GM23338 (cell line): ENCODE measurements around the gene DHRS12. TPM values are rescaled to one million over a fixed set of nuclear protein-coding genes. Genes with fewer than 3 reads are reported as not detected.
A peak's percentile ranks its signal among the peaks of the same experiment; 100 is the strongest.

Experiments used
- ATAC-seq: fragments of 200-7000 bp; cut with Tn5 transposase; 3 replicates; pipeline ENCODE4 v1.9.1; 2020
- DNase-seq: peaks from one replicate; pipeline ENCODE4 v3.0.0-alpha.2; 2015; ENCODE audit warnings: low spot score
- H2AFZ ChIP-seq: fragments of 200-600 bp; sonication (generic); 2 replicates; pipeline ENCODE4 v1.8.0; 2016; ENCODE audit warnings: antibody characterized with exemption, mild to moderate bottlenecking, moderate library complexity
- H3F3A ChIP-seq: fragments of 200-600 bp; sonication (generic); replicated peaks from 2 replicates; pipeline ENCODE4 v1.8.0; 2017; ENCODE audit warnings: antibody characterized with exemption, mixed run types, low read depth
- H3K27ac ChIP-seq: fragments of 200-600 bp; sonication (generic); 2 replicates; pipeline ENCODE4 v1.6.1; 2016; ENCODE audit warnings: low read depth
- H3K27me3 ChIP-seq: fragments of 200-600 bp; sonication (generic); 2 replicates; pipeline ENCODE4 v1.8.0; 2016; ENCODE audit warnings: mild to moderate bottlenecking, mixed run types, moderate library complexity; ENCODE audit not compliant: insufficient read depth
- H3K36me3 ChIP-seq: fragments of 200-600 bp; sonication (generic); 2 replicates; pipeline ENCODE4 v1.8.0; 2016; ENCODE audit warnings: mild to moderate bottlenecking; ENCODE audit not compliant: insufficient read depth
- H3K4me1 ChIP-seq: fragments of 200-600 bp; sonication (generic); 2 replicates; pipeline ENCODE4 v1.8.0; 2016; ENCODE audit warnings: mild to moderate bottlenecking, moderate library complexity; ENCODE audit not compliant: insufficient read depth
- H3K4me2 ChIP-seq: fragments of 200-600 bp; sonication (generic); 2 replicates; pipeline ENCODE4 v1.7.1; 2017; ENCODE audit warnings: mixed run types
- H3K4me3 ChIP-seq: fragments of 200-600 bp; sonication (generic); 2 replicates; pipeline ENCODE4 v1.6.1; 2016; ENCODE audit warnings: mixed run types
- H3K79me2 ChIP-seq: fragments of 200-600 bp; sonication (generic); replicated peaks from 2 replicates; pipeline ENCODE4 v1.8.0; 2017; ENCODE audit warnings: mild to moderate bottlenecking; ENCODE audit not compliant: insufficient read depth
- H3K9me2 ChIP-seq: fragments of 200-600 bp; sonication (generic); 2 replicates; pipeline ENCODE4 v1.8.0; 2017; ENCODE audit not compliant: insufficient read depth
- H4K20me1 ChIP-seq: fragments of 200-600 bp; sonication (generic); replicated peaks from 2 replicates; pipeline ENCODE4 v1.8.0; 2017; ENCODE audit warnings: mild to moderate bottlenecking; ENCODE audit not compliant: insufficient read depth
- H3K27ac Mint-ChIP-seq: 2 replicates; pipeline ENCODE4 v1.8.0; 2020; ENCODE audit warnings: inconsistent platforms, mild to moderate bottlenecking, moderate library complexity, mixed read lengths
- H3K27me3 Mint-ChIP-seq: 3 replicates; pipeline ENCODE4 v1.8.0; 2022; ENCODE audit warnings: low read depth, mild to moderate bottlenecking, moderate library complexity, mixed read lengths, inconsistent platforms; ENCODE audit not compliant: insufficient read depth, poor library complexity
- H3K36me3 Mint-ChIP-seq: 3 replicates; pipeline ENCODE4 v1.8.0; 2021; ENCODE audit warnings: low read depth, mild to moderate bottlenecking, inconsistent platforms, moderate library complexity, mixed read lengths
- H3K4me1 Mint-ChIP-seq: 3 replicates; pipeline ENCODE4 v1.8.0; 2020; ENCODE audit warnings: mild to moderate bottlenecking, inconsistent platforms, mixed read lengths
- H3K4me3 Mint-ChIP-seq: 3 replicates; pipeline ENCODE4 v1.8.0; 2021; ENCODE audit warnings: moderate library complexity, mild to moderate bottlenecking, inconsistent platforms, mixed read lengths
- H3K9me3 Mint-ChIP-seq: 3 replicates; pipeline ENCODE4 v1.8.0; 2020; ENCODE audit warnings: moderate library complexity, mild to moderate bottlenecking, inconsistent platforms, mixed read lengths
- CREB1 ChIP-seq: fragments of 250-450 bp; sonication (Bioruptor Pico); IDR thresholded peaks from 2 replicates; pipeline ENCODE4 v1.5.0; 2020; ENCODE audit warnings: low read depth, mild to moderate bottlenecking, moderate library complexity
- EZH2 ChIP-seq: fragments of 200-600 bp; sonication (generic); IDR thresholded peaks from one replicate; pipeline ENCODE4 v1.8.0; 2017; ENCODE audit warnings: antibody characterized with exemption, mild to moderate bottlenecking, low read depth; ENCODE audit not compliant: unreplicated experiment
- EZH2phosphoT487 ChIP-seq: fragments of 200-600 bp; sonication (generic); IDR thresholded peaks from one replicate; pipeline ENCODE4 v1.8.1; 2018; ENCODE audit warnings: antibody characterized with exemption; ENCODE audit not compliant: unreplicated experiment
- JUNB ChIP-seq: IDR thresholded peaks from one replicate; pipeline ENCODE4 v1.6.1; 2016; ENCODE audit warnings: antibody characterized with exemption; ENCODE audit not compliant: unreplicated experiment
- NANOG ChIP-seq: IDR thresholded peaks from 2 replicates; pipeline ENCODE4 v1.6.1; 2016; ENCODE audit warnings: antibody characterized with exemption, borderline replicate concordance
- POLR2AphosphoS5 ChIP-seq: IDR thresholded peaks from 2 replicates; pipeline ENCODE4 v1.6.1; 2016; ENCODE audit warnings: antibody characterized with exemption, low read depth
- REST ChIP-seq: IDR thresholded peaks from one replicate; pipeline ENCODE4 v1.6.1; 2018; ENCODE audit warnings: antibody characterized with exemption; ENCODE audit not compliant: unreplicated experiment
- STAT1 ChIP-seq: IDR thresholded peaks from one replicate; pipeline ENCODE4 v1.6.1; 2016; ENCODE audit warnings: antibody characterized with exemption; ENCODE audit not compliant: unreplicated experiment
- ZNF114 ChIP-seq: fragments of 250-450 bp; sonication (Bioruptor Pico); IDR thresholded peaks from 2 replicates; pipeline ENCODE4 v1.5.0; 2020; ENCODE audit warnings: mild to moderate bottlenecking, moderate library complexity
- ZNF331 ChIP-seq: fragments of 250-450 bp; sonication (Bioruptor Pico); IDR thresholded peaks from 2 replicates; pipeline ENCODE4 v1.5.0; 2020; ENCODE audit warnings: low read depth, mild to moderate bottlenecking, moderate library complexity
- ZNF462 ChIP-seq: fragments of 250-450 bp; sonication (Bioruptor Pico); IDR thresholded peaks from 2 replicates; pipeline ENCODE4 v1.5.0; 2020; ENCODE audit warnings: mild to moderate bottlenecking, moderate library complexity
- polyA plus RNA-seq: library from polyadenylated mRNA; unstranded; fragments of >200 nt; fragmentation: Nextera tagmentation; extraction: Ambion mirVana; gene quantifications from 2 replicates; pipeline ENCODE4 v1.2.1, GENCODE V29; 2016
- total RNA-seq: library from RNA; depleted of rRNA; stranded (reverse); fragments of >200 nt; shearing (Covaris generic); gene quantifications from 2 replicates; pipeline ENCODE4 v1.2.3, GENCODE V29; 2014
- TF ChIP-seq, protein P1 (sequence below), 2 experiments: fragments of 200-600 bp in 1 of 2; sonication (generic) in 1 of 2; conservative IDR thresholded peaks; 2 replicates each; pipeline versions ENCODE4 v1.5.1 to v1.6.1; 2016 to 2017; ENCODE audit warnings: antibody characterized with exemption in 2 of 2, low read depth in 2 of 2, mild to moderate bottlenecking in 2 of 2, moderate library complexity in 1 of 2
- TF ChIP-seq, protein P2 (sequence below): IDR thresholded peaks from 2 replicates; pipeline ENCODE4 v1.6.1; 2016; ENCODE audit warnings: antibody characterized with exemption

Gene DHRS12
- total and polyA plus RNA-seq, 2 experiments from 2014 or later = 4.6 to 12.2 TPM

- no peak for DNase-seq
- Histone ChIP-seq H3K27ac (no peak overlapping the region), H3K79me2 (no peaks in the 10 kb centered on the region), H3K4me2 (peak overlapping the region; percentile 14; the same call in 1 of the 2 replicates), H3K4me3 (no peak overlapping the region), H4K20me1 (no peaks in the 10 kb centered on the region), H3K27me3 (no peaks in the 10 kb centered on the region), H3K9me2 (no peaks in the 10 kb centered on the region), H3F3A (no peaks in the 10 kb centered on the region), H2AFZ (no peak overlapping the region), H3K4me1 (peaks cover 31% of the 10 kb centered on the region), H3K36me3 (no peaks in the 10 kb centered on the region)
- Mint-ChIP-seq H3K4me3 (no peak overlapping the region), H3K36me3 (no peaks in the 10 kb centered on the region), H3K9me3 (no peaks in the 10 kb centered on the region), H3K4me1 (peaks cover 43% of the 10 kb centered on the region), H3K27me3 (no peaks in the 10 kb centered on the region), H3K27ac (no peak overlapping the region)
- no peak for ATAC-seq
- no peak for TF ChIP-seq ZNF331
- TF ChIP-seq POLR2AphosphoS5 = no peak
- TF ChIP-seq CREB1 (CRISPR knock-in tag) = no peak
- TF ChIP-seq REST = no peak
- TF ChIP-seq ZNF114 (CRISPR knock-in tag) = no peak
- no peak for TF ChIP-seq STAT1
- TF ChIP-seq, protein P1, sequence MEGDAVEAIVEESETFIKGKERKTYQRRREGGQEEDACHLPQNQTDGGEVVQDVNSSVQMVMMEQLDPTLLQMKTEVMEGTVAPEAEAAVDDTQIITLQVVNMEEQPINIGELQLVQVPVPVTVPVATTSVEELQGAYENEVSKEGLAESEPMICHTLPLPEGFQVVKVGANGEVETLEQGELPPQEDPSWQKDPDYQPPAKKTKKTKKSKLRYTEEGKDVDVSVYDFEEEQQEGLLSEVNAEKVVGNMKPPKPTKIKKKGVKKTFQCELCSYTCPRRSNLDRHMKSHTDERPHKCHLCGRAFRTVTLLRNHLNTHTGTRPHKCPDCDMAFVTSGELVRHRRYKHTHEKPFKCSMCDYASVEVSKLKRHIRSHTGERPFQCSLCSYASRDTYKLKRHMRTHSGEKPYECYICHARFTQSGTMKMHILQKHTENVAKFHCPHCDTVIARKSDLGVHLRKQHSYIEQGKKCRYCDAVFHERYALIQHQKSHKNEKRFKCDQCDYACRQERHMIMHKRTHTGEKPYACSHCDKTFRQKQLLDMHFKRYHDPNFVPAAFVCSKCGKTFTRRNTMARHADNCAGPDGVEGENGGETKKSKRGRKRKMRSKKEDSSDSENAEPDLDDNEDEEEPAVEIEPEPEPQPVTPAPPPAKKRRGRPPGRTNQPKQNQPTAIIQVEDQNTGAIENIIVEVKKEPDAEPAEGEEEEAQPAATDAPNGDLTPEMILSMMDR (conservative IDR thresholded peaks at IDR 0.05; ENCODE audit: low read depth in 2 of 2) = no peak
- TF ChIP-seq NANOG = no peak
- TF ChIP-seq JUNB = no peak
- TF ChIP-seq EZH2phosphoT487 = no peak
- TF ChIP-seq, protein P2, sequence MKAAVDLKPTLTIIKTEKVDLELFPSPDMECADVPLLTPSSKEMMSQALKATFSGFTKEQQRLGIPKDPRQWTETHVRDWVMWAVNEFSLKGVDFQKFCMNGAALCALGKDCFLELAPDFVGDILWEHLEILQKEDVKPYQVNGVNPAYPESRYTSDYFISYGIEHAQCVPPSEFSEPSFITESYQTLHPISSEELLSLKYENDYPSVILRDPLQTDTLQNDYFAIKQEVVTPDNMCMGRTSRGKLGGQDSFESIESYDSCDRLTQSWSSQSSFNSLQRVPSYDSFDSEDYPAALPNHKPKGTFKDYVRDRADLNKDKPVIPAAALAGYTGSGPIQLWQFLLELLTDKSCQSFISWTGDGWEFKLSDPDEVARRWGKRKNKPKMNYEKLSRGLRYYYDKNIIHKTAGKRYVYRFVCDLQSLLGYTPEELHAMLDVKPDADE = no peak
- no peak for TF ChIP-seq EZH2
- TF ChIP-seq ZNF462 = no peak
These were observed 12.8 kb upstream of the DHRS12 start for GRCh38 chr13:51816604-51817249.
